Activated naive CD4-positive, alpha-beta T cell treated with anti-CD3 and anti-CD28 coated beads, Interleukin-2, amount 50 U/mL, for 72 hours (primary cell): ENCODE measurements around the gene PNCK. TPM values are rescaled to one million over a fixed set of nuclear protein-coding genes. Genes with fewer than 3 reads are reported as not detected.

Experiments
- ATAC-seq, 2 donors: fragments of 150-1000 bp; cut with Tn5 transposase; 2 replicates each; pipeline ENCODE4 v1.10.0; 2021; ENCODE audit warnings: mild to moderate bottlenecking in 2 of 2, moderate library complexity in 2 of 2
- DNase-seq, 2 donors: peaks; one replicate each; pipeline ENCODE4 v3.0.0; 2021 to 2022; ENCODE audit warnings: low spot score in 2 of 2
- H3K27ac Mint-ChIP-seq, 2 donors: one replicate each; pipeline ENCODE4 v1.8.0; 2022; ENCODE audit warnings: mild to moderate bottlenecking in 2 of 2, mixed read lengths in 2 of 2
- H3K36me3 Mint-ChIP-seq, 2 donors: one replicate each; pipeline ENCODE4 v1.8.0; 2022; ENCODE audit warnings: mixed read lengths in 2 of 2
- H3K9me3 Mint-ChIP-seq, 2 donors: one replicate each; pipeline ENCODE4 v1.8.0; 2022; ENCODE audit warnings: mixed read lengths in 2 of 2
- total RNA-seq, 2 donors: library from RNA; stranded (reverse); gene quantifications; one replicate each; pipeline ENCODE4 v1.2.3, GENCODE V29; 2022

PNCK gene
- total RNA-seq, 2 donors from 2014 or later: 1.0 to 2.9 TPM

DNA sequence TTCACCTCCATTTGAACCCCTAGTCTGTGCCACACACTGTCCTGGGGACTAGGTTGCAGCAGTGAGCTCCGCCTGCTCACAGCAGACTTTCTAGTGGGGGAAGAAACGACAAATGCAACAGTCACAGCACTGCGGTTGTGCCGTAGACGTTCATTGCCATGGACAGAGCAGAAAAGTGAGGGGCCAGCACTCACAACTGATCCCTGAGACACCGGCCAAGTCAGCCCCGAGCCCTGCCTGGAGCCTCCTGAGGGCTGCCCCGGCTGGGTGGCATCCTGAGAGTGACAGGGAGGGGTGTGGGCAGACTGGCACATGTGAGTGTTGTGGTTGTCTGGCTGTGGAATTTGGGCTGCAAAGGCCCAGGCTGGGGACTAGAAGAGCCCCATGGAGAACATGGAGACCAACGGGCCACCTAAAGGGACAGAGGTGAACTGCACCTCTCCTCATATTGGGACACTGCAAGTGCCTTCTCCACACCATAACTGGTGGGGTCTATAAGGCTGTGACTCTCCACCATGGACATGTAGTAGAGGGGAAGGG is 22.0 kb downstream of the PNCK start:
- Mint-ChIP-seq H3K36me3 (no peaks in the 10 kb centered on the region), H3K27ac (peak overlapping the region in 1 of 2 donors; percentile 44), H3K9me3 (no peaks in the 10 kb centered on the region)
- DNase-seq: no peak
- peak in 1 of 2 donors; percentile 54 for ATAC-seq

DNA sequence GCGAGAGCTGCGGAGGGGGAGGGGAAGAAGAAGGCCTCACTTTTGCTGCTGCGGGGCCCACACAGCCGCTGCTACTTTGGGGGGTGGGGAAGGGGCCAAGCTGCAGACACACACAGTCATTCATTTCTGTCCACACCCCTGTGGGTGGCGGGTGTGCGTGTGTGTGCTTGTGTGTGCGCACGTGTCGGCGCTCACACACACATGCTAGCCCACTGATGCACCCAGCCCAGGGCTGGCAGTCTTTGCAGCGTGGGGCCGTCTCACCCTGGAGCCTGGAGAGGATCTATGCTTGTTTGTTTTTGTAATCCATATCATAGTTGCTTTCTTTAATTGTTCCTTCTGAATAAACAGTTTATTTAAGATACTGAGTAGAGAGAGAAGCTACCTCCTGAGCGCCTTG is 22.7 kb downstream of the PNCK start:
- H3K27ac Mint-ChIP-seq: no peak overlapping the region
- no peak for ATAC-seq

DNA sequence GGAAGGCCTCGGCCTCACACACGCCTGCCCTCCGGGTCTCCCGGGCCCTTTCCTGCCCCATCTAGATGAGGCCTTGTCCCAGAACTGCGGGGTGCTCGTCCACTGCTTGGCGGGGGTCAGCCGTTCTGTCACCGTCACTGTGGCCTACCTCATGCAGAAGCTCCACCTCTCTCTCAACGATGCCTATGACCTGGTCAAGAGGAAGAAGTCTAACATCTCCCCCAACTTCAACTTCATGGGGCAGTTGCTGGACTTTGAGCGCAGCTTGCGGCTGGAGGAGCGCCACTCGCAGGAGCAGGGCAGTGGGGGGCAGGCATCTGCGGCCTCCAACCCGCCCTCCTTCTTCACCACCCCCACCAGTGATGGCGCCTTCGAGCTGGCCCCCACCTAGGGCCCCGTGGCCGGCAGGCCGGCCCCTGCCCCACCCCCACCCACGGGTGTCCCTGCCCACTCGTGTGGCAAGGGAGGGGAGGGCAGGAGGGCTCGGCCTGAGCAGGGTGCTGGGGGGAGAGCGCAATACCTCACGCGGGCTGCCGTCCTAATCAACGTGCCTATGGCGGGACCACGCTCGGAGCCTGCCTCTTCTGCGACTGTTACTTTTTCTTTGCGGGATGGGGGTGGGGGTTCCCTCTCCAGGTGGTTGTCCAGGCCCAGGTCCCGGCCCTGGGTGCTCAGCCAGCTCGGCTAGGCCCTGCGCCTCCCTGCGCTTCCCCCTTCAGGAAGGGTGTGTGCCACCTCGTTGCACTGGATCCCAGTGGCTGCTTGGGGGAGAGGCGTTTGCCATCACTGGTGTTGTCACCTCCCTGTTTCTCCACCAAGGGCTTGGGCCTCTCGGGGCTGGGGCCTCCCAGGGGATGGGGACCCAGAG is 23.5 kb downstream of the PNCK start:
- H3K9me3 Mint-ChIP-seq: no peaks in the 10 kb centered on the region
- no peaks in the 10 kb centered on the region for H3K36me3 Mint-ChIP-seq
- ATAC-seq (no peak), DNase-seq (no peak)
- H3K27ac Mint-ChIP-seq: no peak overlapping the region

More for the DNA sequence above, 22.7 kb downstream of the PNCK start:
- no peak for DNase-seq
- no peaks in the 10 kb centered on the region for H3K9me3 Mint-ChIP-seq
- H3K36me3 Mint-ChIP-seq: no peaks in the 10 kb centered on the region

DNA sequence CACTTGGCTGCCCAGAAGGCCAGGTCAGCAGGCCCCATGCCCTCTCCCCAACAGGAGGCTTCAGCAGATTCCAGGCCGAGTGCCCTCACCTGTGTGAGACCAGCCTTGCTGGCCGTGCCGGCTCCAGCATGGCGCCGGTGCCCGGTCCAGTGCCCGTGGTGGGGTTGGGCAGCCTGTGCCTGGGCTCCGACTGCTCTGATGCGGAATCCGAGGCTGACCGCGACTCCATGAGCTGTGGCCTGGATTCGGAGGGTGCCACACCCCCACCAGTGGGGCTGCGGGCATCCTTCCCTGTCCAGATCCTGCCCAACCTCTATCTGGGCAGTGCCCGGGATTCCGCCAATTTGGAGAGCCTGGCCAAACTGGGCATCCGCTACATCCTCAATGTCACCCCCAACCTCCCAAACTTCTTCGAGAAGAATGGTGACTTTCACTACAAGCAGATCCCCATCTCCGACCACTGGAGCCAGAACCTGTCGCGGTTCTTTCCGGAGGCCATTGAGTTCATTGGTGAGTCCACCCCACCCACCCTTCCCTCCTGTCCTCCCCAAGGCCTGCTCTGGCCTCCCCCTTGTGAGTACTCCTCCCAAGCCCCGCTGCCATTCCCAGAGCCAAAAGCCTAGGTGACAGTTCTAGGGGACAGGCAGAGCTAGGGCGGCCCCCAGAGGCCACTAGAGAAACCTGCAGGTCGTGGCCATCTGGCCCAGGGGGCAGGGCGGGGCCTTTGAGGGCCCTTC is 24.3 kb downstream of the PNCK start:
- H3K36me3 Mint-ChIP-seq: no peaks in the 10 kb centered on the region
- peak; percentile 68 to 79 for ATAC-seq
- H3K27ac Mint-ChIP-seq: no peak overlapping the region
- no peak for DNase-seq
- H3K9me3 Mint-ChIP-seq: no peaks in the 10 kb centered on the region

DNA sequence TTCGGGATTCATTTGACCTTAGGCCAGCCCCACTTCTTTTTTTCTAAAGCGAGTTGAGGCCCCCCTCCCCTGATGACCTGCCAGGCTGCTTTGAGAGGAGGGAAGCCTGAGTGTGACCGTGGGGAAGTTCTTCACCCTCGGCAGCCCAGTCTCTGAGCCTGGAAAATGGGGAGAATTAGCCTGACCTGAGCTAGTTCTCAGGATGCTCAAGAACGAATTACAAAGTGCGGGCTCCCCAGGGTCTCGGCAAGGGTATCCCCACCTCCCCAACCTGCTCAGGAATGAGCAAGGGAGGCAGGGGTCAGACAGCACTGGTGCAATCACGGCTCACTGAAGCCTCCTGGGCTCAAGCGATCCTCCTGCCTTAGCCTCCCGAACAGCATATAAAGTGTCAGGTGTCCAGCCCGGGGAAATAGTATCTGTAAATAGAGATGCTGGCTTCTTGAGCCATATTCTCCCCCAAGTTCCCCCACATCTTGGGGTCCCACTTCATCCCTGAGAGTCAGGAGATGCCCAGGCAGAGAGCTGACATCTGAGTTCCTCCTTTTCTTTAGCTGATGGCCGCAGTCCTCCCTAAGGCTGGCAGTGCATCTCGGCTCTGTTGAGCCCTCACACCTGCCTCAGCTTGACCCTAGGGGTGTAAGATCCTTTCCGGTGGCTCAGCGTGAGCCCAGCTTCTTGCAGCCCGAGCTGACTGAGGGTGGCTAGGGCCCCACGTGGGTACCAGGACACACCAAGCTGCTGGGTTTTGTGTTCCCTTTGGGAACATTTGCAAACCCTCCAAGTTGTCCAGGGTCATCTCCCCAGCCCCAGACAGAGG is 25.0 kb downstream of the PNCK start:
- no peak overlapping the region for H3K27ac Mint-ChIP-seq
- H3K9me3 Mint-ChIP-seq: no peaks in the 10 kb centered on the region
- DNase-seq: no peak
- no peaks in the 10 kb centered on the region for H3K36me3 Mint-ChIP-seq
- ATAC-seq: no peak

DNA sequence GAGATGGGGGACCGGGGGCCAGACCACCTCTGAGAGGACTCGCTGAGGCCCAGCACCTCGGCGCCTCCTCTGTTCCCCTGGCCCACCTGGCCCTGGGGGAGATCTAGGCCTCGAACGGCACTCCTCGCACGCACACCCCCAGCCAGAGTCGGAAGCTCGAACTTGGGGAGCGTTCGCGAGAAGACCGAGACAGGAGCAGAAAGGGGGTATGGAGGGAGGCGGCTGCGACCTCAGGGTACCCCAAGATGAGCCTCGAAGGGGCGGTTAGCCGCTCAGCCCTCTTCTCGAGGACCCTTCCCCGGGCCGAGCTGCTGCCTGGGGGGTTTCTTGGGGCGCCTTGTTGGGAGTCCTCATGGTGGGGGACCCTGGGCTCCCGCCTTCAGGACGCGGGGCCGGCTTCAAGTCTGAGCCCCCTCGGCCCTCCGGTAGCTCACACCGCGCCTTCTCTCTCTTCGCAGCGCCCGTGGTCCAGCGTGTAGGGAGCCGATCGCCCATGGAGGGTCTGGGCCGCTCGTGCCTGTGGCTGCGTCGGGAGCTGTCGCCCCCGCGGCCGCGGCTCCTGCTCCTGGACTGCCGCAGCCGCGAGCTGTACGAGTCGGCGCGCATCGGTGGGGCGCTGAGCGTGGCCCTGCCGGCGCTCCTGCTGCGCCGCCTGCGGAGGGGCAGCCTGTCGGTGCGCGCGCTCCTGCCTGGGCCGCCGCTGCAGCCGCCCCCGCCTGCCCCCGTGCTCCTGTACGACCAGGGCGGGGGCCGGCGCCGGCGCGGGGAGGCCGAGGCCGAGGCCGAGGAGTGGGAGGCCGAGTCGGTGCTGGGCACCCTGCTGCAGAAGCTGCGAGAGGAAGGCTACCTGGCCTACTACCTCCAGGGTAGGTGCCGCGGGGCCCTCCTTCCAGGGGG is 25.9 kb downstream of the PNCK start:
- no peak for ATAC-seq
- Mint-ChIP-seq H3K36me3 (no peaks in the 10 kb centered on the region), H3K27ac (no peak overlapping the region), H3K9me3 (no peaks in the 10 kb centered on the region)
- no peak for DNase-seq

DNA sequence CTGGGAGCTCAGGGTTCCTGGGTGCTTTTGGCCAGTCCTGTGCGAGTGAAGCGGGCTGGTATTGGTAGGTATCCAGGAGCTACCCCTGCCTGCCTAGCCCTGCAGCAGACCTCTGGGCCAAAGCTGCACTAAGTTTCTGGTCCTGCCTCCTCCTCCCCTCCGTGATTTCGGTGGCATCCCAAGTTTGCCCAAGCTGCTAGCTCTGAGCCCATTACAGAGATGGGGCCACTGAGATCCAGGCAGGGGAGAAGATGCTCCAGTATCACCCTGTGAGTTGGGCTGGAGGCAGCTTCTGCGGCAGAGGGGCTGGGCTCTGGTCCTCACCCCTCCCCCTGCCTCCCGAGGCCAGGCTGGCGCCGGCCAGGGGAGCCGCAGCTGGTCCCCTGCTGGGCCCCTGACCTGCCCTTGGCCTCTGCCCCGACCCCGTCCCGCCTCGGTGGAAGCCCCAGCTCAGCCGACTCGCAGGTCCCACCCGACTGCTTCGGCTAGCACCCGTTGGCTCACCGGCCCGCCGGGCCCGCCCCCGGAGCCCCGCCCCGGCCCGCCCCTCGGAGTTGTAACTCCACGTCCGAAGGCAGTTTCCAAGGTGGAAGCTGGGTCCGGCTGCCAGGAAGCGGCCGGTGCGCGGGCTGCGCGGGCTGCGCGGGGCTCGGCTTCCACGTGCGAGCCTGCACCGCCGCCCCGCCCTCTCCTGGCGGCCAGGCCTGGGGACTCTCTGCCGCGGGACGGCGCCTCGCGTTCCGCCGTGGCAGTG is 26.8 kb downstream of the PNCK start, which contains the start of gene DUSP9:
DUSP9 (plus strand) TSS at position 584 of the 754 bp plus-strand sequence. CDS start 751 bp downstream, outside the sequence.
- no peaks in the 10 kb centered on the region for H3K36me3 Mint-ChIP-seq
- no peak within 1 kb of the TSS for H3K27ac Mint-ChIP-seq
- no peak for DNase-seq
- peak in 1 of 2 donors; percentile 34 for ATAC-seq
- H3K9me3 Mint-ChIP-seq: no peaks in the 10 kb centered on the region

DNA sequence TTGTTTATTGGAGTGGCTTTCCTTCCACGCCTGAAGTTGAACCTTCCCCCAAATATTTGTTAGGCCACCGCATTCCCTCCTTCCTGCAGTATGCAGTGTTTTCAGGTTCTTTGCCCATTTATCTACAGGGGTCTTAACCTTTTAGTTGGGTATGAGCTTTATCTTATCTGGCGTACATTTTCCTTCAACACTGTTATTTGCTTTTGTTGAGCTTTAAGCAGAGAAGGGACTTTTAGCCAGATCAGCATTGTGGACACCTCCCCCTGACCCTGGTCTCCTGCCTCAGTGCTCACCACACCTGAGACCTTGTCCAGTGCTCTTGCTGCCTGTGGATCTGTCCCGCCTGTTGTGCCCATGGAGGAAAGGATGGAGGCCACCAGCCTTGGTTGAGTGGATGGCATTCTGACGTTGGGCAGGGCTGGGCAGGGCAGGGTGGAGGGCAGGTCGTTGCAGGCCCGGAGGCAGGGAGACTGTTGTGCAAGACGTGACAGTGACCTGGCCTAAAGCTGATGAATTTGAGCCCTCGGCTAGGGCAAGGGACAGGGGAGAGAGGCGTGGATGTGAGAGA is 27.6 kb downstream of the PNCK start:
- Mint-ChIP-seq H3K36me3 (no peaks in the 10 kb centered on the region), H3K27ac (no peak overlapping the region), H3K9me3 (no peaks in the 10 kb centered on the region)
- no peak for DNase-seq
- no peak for ATAC-seq

DNA sequence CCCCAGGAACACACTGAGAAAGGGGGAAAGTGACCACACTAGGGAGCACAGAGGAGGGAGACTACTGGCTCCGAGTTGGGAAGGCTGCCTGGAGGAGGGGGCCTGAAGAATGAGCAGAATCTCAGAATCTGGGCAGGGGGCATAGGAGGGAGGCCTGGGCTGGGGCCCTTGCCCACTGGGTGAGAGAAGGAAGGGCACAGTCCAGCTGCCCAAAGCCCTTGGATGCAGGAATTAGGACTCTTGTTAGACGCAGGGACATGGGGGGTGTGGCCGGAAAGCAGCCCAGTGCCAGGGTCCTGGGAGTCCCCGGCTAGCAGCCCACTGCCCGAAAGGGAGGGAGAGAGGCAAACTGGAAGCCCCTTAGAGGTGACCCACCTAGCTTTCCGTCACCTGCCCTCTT is 28.5 kb downstream of the PNCK start:
- H3K27ac Mint-ChIP-seq: no peak overlapping the region
- DNase-seq (no peak), ATAC-seq (no peak)
- H3K9me3 Mint-ChIP-seq: no peaks in the 10 kb centered on the region
- no peaks in the 10 kb centered on the region for H3K36me3 Mint-ChIP-seq

DNA sequence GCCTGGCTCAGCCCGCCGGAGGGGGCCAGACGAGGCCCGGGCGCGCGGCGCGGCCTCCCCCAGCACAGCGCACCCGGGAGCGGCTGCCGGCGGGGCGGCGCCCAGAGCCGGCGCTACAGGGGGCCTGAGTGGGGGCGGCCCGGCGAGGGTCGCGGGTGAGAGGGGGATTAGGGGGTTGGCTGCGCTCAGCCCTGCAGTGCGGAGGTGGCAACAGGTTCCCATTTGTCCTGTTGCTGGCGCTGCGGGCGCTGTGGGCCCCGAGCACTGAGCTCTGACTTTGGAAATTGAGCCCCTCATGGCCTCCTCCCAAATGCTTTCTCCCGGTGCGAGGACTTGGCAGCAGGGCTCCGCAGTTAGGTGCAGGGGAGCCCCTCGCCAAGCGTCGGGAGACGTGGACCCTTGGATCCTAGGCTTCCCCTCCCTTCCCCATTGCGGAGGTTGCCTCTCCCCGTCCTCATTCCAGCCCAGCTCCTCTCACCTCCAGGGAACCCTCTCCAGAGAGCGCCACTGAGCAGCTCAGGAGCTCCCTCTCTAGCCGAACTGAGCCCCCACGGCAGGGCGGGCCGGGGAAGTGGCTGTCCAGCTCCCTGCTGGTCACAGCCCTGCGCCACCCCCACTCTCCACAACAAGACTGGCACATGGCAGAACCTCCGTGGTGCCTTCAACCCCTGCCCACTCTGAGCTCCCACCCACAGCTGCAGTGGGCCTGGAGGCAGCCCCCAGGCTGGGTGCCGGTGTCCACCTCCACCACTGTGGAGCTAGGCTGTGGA is 29.1 kb downstream of the PNCK start:
- H3K27ac Mint-ChIP-seq: no peak overlapping the region
- ATAC-seq: peak in 1 of 2 donors; percentile 48
- no peaks in the 10 kb centered on the region for H3K9me3 Mint-ChIP-seq
- H3K36me3 Mint-ChIP-seq: no peaks in the 10 kb centered on the region
- no peak for DNase-seq

DNA sequence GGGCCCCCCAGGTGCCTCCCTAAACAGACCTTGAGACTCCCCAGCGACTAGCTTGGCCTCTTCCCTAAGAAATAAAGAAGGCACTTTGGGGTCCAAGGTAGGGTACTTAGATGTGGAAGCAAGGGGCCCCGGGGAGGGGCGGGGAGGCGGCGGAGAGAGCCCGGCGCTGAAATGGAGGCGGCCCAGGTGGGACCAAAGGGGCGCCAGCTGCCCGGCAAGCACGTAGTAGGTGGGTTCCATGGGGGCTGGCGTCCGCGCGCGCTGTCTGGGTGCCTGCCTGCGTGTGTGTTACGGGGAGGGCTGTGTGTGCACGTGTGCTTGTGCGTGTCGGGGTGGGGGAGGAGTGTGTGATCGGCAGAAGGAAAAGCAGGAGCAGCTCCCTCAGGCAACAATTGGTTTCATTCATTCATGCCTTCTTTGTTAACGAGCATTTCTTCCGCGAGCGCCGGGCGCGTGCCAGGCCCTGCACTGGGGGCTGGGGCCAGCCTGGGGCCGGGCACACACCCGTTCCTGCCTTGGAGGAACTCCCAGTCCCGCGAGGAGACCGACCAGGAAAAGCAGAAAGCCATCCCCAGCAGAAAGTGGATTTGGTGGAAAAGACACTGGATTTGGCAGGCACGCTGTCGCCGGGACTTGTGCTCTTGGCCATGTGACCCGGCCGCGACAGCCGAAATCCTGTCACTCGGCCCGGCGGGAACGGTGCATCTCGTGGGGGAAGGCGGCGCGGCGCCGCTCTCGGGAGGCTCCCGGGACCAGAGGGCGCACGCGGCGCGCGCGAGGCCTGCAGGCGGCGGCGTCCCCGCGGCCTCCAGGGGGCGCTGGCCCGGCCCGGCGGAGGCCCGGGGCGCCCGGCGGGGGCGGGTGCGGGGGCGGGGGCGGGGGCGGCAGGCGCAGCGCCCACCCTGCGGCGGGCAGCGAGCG is 29.9 kb downstream of the PNCK start:
- peak in 1 of 2 donors; percentile 61 for ATAC-seq
- Mint-ChIP-seq H3K36me3 (no peaks in the 10 kb centered on the region), H3K9me3 (no peaks in the 10 kb centered on the region), H3K27ac (no peak overlapping the region)
- DNase-seq: no peak

DNA sequence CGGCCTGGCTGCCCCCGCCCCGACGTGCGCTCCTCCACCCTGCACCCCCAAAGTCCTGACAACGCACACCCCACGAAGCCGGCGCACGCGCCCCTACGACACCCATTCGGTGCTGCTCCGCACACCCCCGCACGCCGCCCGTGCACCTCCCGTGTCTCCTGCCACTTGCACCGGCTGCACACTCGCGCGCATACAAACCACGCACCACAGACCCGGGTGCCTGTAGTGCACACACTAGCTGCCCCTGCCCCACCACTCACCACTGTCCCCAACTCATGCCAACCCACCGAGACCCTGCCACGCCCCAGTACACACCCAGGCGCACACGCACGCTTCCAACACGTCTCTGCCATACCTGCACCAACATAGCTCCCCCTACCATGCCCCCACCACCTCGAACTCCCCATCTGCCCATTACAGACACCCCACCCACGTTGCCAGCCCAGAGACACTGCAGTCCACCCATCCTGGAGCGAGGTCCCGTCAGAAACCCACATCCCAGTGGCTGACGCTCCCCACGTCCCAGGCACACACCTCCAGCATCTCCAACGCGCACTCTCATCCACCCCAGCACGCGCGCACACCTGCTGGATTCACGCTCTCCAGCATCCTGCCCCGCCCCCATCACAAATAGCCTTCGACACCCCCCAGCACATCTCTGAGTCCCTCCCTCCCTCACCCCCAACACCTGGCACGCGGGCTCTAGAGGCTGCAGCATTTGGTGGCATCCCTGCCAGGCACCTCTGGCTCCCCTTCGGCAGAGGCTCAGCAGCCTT is 30.8 kb downstream of the PNCK start:
- no peaks in the 10 kb centered on the region for H3K9me3 Mint-ChIP-seq
- no peaks in the 10 kb centered on the region for H3K36me3 Mint-ChIP-seq
- no peak overlapping the region for H3K27ac Mint-ChIP-seq
- DNase-seq (no peak), ATAC-seq (no peak)
